Stimulated activated CD4-positive, alpha-beta T cell treated with anti-CD3 and anti-CD28 coated beads, Interleukin-1b, Interleukin-23, amount 100 ng/mL, for 1 hour (primary cell): Measurements from ENCODE around the gene CYTH3.
"Not testable (repeated sequence)": the region's sequence is repeated elsewhere in the genome, so short reads cannot be mapped to it uniquely, and the experiment has no call there.

ENCODE experiments used
- DNase-seq, 2 donors: peaks; one replicate each; pipeline ENCODE4 v3.0.0-alpha.2; 2020; ENCODE audit warnings: low read depth in 2 of 2

The CYTH3 gene

DNA sequence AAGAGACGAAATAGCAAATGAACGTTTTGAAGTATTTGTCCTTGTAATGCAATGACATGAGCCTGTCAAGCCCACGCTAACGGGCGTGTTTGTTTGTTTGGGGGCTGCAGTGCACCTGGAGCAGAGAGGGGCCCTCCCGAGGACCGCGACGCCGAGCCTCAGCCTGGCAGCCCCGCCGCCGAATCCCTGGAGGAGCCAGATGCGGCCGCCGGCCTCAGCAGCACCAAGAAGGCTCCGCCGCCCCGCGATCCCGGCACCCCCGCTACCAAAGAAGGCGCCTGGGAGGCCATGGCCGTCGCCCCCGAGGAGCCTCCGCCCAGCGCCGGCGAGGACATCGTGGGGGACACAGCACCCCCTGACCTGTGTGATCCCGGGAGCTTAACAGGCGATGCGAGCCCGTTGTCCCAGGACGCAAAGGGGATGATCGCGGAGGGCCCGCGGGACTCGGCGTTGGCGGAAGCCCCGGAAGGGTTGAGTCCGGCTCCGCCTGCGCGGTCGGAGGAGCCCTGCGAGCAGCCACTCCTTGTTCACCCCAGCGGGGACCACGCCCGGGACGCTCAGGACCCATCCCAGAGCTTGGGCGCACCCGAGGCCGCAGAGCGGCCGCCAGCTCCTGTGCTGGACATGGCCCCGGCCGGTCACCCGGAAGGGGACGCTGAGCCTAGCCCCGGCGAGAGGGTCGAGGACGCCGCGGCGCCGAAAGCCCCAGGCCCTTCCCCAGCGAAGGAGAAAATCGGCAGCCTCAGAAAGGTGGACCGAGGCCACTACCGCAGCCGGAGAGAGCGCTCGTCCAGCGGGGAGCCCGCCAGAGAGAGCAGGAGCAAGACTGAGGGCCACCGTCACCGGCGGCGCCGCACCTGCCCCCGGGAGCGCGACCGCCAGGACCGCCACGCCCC, 118.5 kb downstream of the CYTH3 start:
- no peak for DNase-seq

DNA sequence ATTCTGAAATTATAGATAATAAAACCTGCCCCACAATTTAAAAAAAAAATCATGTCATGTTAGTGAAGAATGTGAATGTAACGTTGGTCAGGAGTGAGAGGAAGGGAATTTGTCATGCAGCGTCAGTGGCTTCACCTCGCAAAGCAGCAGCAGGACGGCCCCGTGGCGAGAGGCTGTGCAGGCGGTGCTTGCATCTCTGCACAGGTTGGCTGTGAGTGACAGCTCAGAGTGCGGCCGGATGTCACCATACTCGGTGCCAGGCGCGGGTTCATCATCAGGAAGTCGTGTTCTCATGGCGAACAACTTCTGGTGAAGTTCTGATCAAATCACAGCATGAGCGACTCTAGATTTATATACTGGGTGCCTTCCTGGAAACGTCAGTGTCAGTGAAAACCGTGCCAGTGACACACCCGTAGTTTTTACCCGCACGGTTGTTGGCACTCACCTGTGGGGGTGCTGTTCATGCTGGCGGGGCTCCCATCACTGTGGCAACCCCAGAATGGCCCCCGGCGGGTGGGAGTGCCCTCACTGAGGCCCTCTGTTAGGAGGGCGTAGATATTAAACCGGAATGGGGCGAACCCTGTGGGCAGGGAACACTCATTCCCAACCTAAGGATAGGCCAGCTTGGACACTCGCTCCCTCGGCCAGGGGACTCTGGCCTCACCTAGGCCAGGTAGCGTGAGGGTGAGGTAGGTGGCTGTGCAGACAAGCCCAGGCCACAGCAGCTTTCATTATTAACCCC, 120.3 kb downstream of the CYTH3 start:
- no peak for DNase-seq

- DNase-seq = not testable (repeated sequence)
These were observed 120.9 kb downstream of the CYTH3 start for GRCh38 chr7:6151527-6151926.

DNA sequence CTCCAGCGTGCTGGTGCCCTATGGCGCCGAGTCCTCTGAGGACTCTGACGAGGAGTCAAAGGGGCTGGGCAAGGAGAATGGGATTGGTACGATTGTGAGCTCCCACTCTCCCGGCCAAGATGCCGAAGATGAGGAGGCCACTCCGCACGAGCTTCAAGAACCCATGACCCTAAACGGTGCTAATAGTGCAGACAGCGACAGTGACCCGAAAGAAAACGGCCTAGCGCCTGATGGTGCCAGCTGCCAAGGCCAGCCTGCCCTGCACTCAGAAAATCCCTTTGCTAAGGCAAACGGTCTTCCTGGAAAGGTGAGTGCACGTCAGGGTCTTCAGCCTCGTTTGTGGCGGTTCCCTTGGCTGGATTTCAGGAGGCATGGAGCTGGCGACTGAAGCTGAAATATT, 122.4 kb downstream of the CYTH3 start:
- no peak for DNase-seq

GRCh38 chr7:6148724-6149360, 123.6 kb downstream of the CYTH3 start:
- no peak for DNase-seq

GRCh38 chr7:6147627-6148026, 124.8 kb downstream of the CYTH3 start:
- no peak for DNase-seq

DNA sequence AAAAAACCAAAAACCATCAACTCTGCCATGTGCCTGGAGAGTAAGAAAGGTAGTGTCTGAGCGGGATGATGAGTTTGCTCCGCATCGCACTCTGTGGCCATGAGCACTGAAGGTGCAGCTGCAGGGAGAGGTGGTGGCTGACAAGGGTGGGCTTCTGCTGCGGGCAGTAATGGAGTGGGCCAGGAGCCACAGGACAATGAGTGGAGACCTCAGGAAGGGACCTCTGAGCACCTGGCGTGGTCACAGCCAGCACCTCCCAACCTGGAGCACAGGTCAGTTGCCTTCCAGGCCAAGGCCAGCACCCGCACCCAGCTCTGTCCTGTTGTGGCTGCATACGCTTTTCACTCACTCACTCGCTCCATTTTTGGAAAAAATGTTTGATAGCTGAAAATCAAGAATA, 125.8 kb downstream of the CYTH3 start:
- no peak for DNase-seq

DNA sequence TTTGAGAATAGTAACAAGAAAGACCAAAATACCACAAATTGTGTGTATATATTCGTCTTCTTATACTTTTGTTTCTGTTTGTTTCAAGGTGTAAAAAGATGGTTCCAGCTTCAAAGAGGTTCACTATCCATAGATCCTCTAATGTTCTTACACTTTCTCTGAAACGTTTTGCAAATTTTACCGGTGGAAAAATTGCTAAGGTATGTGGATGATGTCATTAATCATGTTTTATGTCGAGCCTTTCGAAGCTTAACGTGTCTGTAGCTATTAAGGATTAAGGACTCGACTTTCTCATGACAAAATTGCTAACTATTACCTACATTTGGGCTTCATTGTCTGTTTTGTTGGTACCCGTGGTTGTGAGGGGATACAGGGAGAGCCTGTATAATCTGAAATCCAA, 128.4 kb downstream of the CYTH3 start:
- DNase-seq = no peak

DNA sequence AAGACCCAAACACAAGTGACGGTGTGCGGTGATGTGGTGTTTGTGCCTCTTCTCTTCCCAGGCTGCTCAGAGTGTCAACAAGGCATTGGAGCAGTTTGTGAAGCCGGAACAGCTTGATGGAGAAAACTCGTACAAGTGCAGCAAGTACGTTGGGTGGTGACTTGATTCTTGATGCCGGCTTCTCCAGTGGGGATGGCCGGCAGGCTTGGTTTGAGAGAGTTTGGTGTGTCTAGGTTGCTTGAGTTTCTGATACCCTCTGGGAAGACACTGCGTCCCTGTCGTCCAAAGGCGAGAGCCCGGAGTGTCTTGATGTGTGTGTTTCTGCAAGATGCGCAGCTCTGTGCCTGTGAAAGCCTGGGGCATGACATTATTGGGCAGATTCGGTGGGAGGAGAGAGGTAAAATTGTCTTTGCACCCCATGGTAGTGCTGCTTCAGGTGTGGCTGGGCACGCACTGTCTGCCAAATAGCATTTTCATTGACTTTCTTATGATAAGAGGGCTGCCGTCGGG, 129.5 kb downstream of the CYTH3 start:
- DNase-seq = no peak

DNA sequence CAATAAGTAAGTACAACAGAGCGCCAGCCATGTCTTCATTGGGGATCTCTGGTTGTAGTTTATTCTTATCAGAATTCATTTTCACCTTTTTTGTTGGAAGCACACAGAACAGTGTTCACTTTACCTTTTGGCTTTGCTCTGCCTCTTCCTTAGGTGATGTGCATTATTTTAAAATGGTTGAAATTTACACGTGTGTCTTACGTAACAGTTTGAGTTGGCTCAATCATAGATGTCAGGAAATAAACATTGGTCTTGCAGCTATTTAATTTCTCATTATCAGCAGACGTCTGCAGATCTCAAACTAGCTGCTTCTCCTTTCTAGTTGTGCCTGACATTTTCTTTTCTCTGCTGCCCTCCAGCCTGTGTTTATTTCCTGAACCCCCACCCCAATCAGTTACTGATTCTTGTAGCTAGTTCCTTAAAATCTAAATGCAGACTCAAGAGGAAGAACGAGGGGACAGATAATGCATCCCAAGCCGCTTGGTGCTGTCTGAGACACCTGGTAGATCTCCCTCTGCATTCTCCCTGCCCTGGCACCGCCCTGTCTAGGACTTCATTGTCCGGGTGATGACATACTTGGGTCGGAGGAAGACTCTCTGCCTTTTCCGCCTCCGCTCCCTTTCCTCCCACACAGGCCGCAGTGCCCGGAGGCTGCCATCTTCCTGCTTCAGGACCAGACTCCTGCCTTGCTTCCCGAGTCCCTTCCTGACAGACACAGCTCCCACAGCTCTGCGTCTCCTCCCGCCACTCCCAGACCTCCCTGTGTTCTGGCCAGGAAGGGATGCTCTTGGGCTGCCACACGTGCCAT, 133.0 kb downstream of the CYTH3 start:
- no peak for DNase-seq

GRCh38 chr7:6136475-6136874, 135.9 kb downstream of the CYTH3 start:
- DNase-seq = no peak

DNA sequence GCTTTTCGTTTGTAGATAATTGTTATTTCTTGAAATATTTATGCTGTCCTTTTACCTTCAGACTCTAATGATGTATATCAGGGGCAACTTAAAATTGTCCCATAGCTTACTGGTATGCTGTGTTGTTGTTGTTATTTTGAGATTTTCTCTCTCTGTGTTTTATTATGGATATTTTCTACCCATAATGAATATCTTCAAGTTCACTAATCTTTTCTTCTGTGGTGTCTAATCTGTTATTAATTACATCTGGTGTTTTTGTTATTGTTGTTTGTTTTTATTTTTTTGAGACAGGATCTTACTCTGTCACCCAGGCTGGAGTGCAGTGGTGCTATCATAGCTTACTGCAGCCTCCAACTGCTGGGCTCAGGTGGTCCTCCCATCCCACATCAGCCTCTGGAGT, 139.2 kb downstream of the CYTH3 start:
- no peak for DNase-seq

- no peak for DNase-seq
These were observed 142.3 kb downstream of the CYTH3 start for GRCh38 chr7:6130007-6130587.

DNA sequence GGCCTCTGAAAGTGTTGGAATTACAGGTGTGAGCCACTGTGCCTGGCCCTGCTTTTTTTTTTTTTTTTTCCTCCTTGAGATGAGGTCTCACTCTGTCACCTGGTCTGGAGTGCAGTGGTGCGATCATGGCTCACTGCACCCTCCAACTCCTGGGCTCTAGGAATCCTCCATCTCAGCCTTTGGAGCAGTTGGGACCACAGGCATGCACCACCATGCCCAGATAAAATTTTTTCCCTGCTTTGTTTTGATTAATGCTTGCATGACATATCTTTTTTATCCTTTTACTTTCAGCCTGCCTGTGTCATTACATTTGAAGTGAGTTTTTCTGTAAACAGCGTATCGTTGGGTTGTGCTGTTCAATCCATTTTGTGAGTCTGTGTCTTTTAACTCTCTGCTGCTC, 144.2 kb downstream of the CYTH3 start:
- DNase-seq = no peak

- DNase-seq = no peak
These were observed 145.3 kb downstream of the CYTH3 start for GRCh38 chr7:6127110-6127490.

GRCh38 chr7:6123843-6124242, 148.6 kb downstream of the CYTH3 start:
- DNase-seq = no peak

GRCh38 chr7:6121141-6121540, 151.3 kb downstream of the CYTH3 start:
- no peak for DNase-seq

GRCh38 chr7:6117533-6117932, 154.9 kb downstream of the CYTH3 start:
- DNase-seq = no peak

DNA sequence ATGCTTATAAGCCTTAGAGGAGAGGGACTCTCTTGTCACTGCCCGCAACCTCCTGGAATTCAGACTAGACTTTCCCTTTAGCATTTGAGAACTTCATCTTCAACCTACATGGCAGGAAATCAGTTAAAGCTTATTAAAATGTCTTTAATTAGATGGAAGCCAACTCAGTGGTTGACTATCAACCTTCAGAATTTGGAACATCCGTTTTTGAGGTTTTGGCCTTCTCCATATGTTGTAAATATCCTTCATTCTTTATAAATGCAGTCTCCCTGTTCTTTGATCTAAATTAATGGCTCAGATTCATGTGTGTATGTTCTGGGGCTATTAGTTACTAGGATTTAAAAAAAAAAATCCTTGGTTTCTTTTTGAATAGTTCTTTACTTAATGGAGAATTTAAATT, 156.2 kb downstream of the CYTH3 start:
- DNase-seq = no peak
